Hepatocyte (in vitro differentiated cells): ENCODE measurements around the gene PID1.

ENCODE experiments used
- CTCF ChIP-seq: fragments of 200-600 bp; sonication (generic); IDR thresholded peaks from 2 replicates; pipeline ENCODE4 v1.5.1; 2016; ENCODE audit warnings: antibody characterized with exemption, mild to moderate bottlenecking; ENCODE audit not compliant: poor library complexity
- EZH2 ChIP-seq: fragments of 200-600 bp; sonication (generic); IDR thresholded peaks from 2 replicates; pipeline ENCODE4 v1.6.1; 2016; ENCODE audit warnings: antibody characterized with exemption, mild to moderate bottlenecking, borderline replicate concordance
- EZH2phosphoT487 ChIP-seq: fragments of 200-600 bp; sonication (generic); IDR thresholded peaks from one replicate; pipeline ENCODE4 v1.6.1; 2018; ENCODE audit warnings: antibody characterized with exemption, mild to moderate bottlenecking, low read depth, moderate library complexity; ENCODE audit not compliant: unreplicated experiment, severe bottlenecking

- TF ChIP-seq CTCF (no peak), EZH2 (no peak), EZH2phosphoT487 (no peak)
Observed at GRCh38 chr2:229270551-229271410, at the start of gene PID1.
